Neuronal stem cell (in vitro differentiated cells): ENCODE data around the gene CAPZB.

Experiments
- DNase-seq: peaks from one replicate; pipeline ENCODE4 v3.0.0-alpha.2; 2013; ENCODE audit warnings: low spot score
- H2AFZ ChIP-seq: one replicate; pipeline ENCODE4 v1.6.1; 2013; ENCODE audit warnings: mild to moderate bottlenecking, low read length, inconsistent platforms
- H2AK5ac ChIP-seq: 2 replicates; pipeline ENCODE4 v1.6.1; 2013; ENCODE audit warnings: low read depth, mild to moderate bottlenecking, inconsistent platforms, low read length, moderate library complexity, mixed read lengths
- H2BK120ac ChIP-seq: 2 replicates; pipeline ENCODE4 v1.6.1; 2013; ENCODE audit warnings: low read depth, mild to moderate bottlenecking, inconsistent platforms, low read length, moderate library complexity, mixed read lengths
- H2BK12ac ChIP-seq: one replicate; pipeline ENCODE4 v1.6.1; 2013; ENCODE audit warnings: low read length, inconsistent platforms
- H2BK15ac ChIP-seq: 2 replicates; pipeline ENCODE4 v1.6.1; 2013; ENCODE audit warnings: mild to moderate bottlenecking, low read length, inconsistent platforms, mixed read lengths
- H2BK5ac ChIP-seq: one replicate; pipeline ENCODE4 v1.6.1; 2013; ENCODE audit warnings: inconsistent platforms, mild to moderate bottlenecking, low read length, moderate library complexity
- H3K14ac ChIP-seq: one replicate; pipeline ENCODE4 v1.6.1; 2013; ENCODE audit warnings: low read length, inconsistent platforms
- H3K18ac ChIP-seq: 2 replicates; pipeline ENCODE4 v1.6.1; 2013; ENCODE audit warnings: low read length, inconsistent platforms
- H3K23ac ChIP-seq: 2 replicates; pipeline ENCODE4 v1.6.1; 2013; ENCODE audit warnings: low read depth, mild to moderate bottlenecking, mixed read lengths, low read length, inconsistent platforms; ENCODE audit not compliant: poor library complexity
- H3K27ac ChIP-seq: replicated peaks from 3 replicates; pipeline ENCODE4 v1.5.1; 2013; ENCODE audit warnings: low read length, inconsistent platforms
- H3K27me3 ChIP-seq, 3 experiments: 2 replicates each; pipeline ENCODE4 v1.6.1; 2013; ENCODE audit warnings: low read length in 3 of 3, mild to moderate bottlenecking in 2 of 3, inconsistent platforms in 1 of 3, low read depth in 1 of 3, mixed read lengths in 1 of 3, moderate library complexity in 1 of 3; ENCODE audit not compliant: control insufficient read depth in 3 of 3, insufficient read depth in 3 of 3
- H3K36me3 ChIP-seq, 2 donors: replicated peaks in 1 of 2; 2 replicates each; pipeline ENCODE4 v1.6.1; 2013; ENCODE audit warnings: low read length in 2 of 2; ENCODE audit not compliant: control insufficient read depth in 2 of 2, insufficient read depth in 2 of 2
- H3K4ac ChIP-seq: 2 replicates; pipeline ENCODE4 v1.6.1; 2013; ENCODE audit warnings: inconsistent platforms, mild to moderate bottlenecking, low read length, moderate library complexity
- H3K4me1 ChIP-seq, 2 donors: 1 replicate in 1 of 2; 2 replicates in 1 of 2; pipeline ENCODE4 v1.6.1; 2013; ENCODE audit warnings: low read length in 2 of 2, low read depth in 1 of 2; ENCODE audit not compliant: control insufficient read depth in 2 of 2, insufficient read depth in 1 of 2
- H3K4me2 ChIP-seq: one replicate; pipeline ENCODE4 v1.6.1; 2013; ENCODE audit warnings: mild to moderate bottlenecking, low read length, inconsistent platforms; ENCODE audit not compliant: insufficient read depth, poor library complexity, severe bottlenecking
- H3K4me3 ChIP-seq, 2 donors: 2 replicates each; pipeline ENCODE4 v1.5.1; 2013; ENCODE audit warnings: low read length in 2 of 2, mild to moderate bottlenecking in 2 of 2, inconsistent platforms in 1 of 2, moderate library complexity in 1 of 2
- H3K79me1 ChIP-seq: one replicate; pipeline ENCODE4 v1.6.1; 2013; ENCODE audit warnings: low read depth, mild to moderate bottlenecking, inconsistent platforms, low read length, moderate library complexity
- H3K9ac ChIP-seq: one replicate; pipeline ENCODE4 v1.6.1; 2013; ENCODE audit warnings: mild to moderate bottlenecking, low read depth, low read length, inconsistent platforms; ENCODE audit not compliant: poor library complexity
- H3K9me3 ChIP-seq, 2 donors: replicated peaks in 1 of 2; 2 replicates each; pipeline versions ENCODE3 to v1.6.1; 2013; ENCODE audit warnings: low read length in 2 of 2, mild to moderate bottlenecking in 2 of 2, inconsistent platforms in 1 of 2, low read depth in 1 of 2, mixed read lengths in 1 of 2, moderate library complexity in 1 of 2; ENCODE audit not compliant: control insufficient read depth in 2 of 2, insufficient read depth in 1 of 2
- H4K8ac ChIP-seq: one replicate; pipeline ENCODE4 v1.6.1; 2013; ENCODE audit warnings: low read depth, mild to moderate bottlenecking, inconsistent platforms, low read length, moderate library complexity
- H4K91ac ChIP-seq: one replicate; pipeline ENCODE4 v1.6.1; 2013; ENCODE audit warnings: low read length, low read depth, mild to moderate bottlenecking, inconsistent platforms; ENCODE audit not compliant: poor library complexity
- WGBS, 2 donors: extraction: QIAGEN DNeasy Blood & Tissue Kit; methylation state at CpG; one replicate each; pipeline ENCODE4 v1.1.7; 2013; ENCODE audit warnings: missing lambda C conversion rate in 2 of 2, mixed read lengths in 1 of 2; ENCODE audit not compliant: insufficient read length in 2 of 2, insufficient replicate concordance in 1 of 2; ENCODE audit errors: extremely low coverage in 2 of 2; 5-methylcytosine and 5-hydroxymethylcytosine counted together

CAPZB gene

GRCh38 chr1:19448491-19449439, 36.6 kb downstream of the CAPZB start:
- Histone ChIP-seq H2BK12ac (no peak overlapping the region), H2AFZ (no peak overlapping the region), H3K9me3 (no peaks in the 10 kb centered on the region), H4K91ac (no peak overlapping the region), H3K4ac (no peak overlapping the region), H3K27me3 (no peaks in the 10 kb centered on the region), H3K4me1 (peaks cover 9 to 21% of the 10 kb centered on the region in 2 donors), H3K4me2 (no peak overlapping the region), H3K9ac (no peak overlapping the region), H2AK5ac (no peak overlapping the region), H2BK120ac (no peak overlapping the region), H3K79me1 (peaks cover 6% of the 10 kb centered on the region), H3K4me3 (no peak overlapping the region), H2BK5ac (no peak overlapping the region), H3K27ac (no peak overlapping the region), H4K8ac (no peak overlapping the region), H3K36me3 (peaks cover 2 to 29% of the 10 kb centered on the region in 2 donors), H3K18ac (no peak overlapping the region), H3K14ac (no peak overlapping the region), H2BK15ac (no peak overlapping the region), H3K23ac (no peak overlapping the region)
- no peak for DNase-seq
- no CpG with 5 or more reads among the region's 19 CpGs for WGBS, 2 donors

GRCh38 chr1:19447550-19447949, 37.8 kb downstream of the CAPZB start:
- Histone ChIP-seq H2AK5ac (peak overlapping the region; percentile 31), H2BK5ac (no peak overlapping the region), H3K9me3 (no peaks in the 10 kb centered on the region), H3K27ac (no peak overlapping the region), H3K14ac (no peak overlapping the region), H2BK15ac (no peak overlapping the region), H3K4me1 (peaks cover 9 to 19% of the 10 kb centered on the region in 2 donors), H3K18ac (peak overlapping the region; percentile 80), H2BK12ac (peak overlapping the region; percentile 44), H3K4ac (no peak overlapping the region), H3K23ac (peak overlapping the region; percentile 51), H3K4me3 (no peak overlapping the region), H4K8ac (no peak overlapping the region), H3K79me1 (peaks cover 6% of the 10 kb centered on the region), H2AFZ (no peak overlapping the region), H3K9ac (no peak overlapping the region), H4K91ac (peak overlapping the region; percentile 86), H3K36me3 (peaks cover 2 to 29% of the 10 kb centered on the region in 2 donors), H3K27me3 (no peaks in the 10 kb centered on the region), H2BK120ac (peak overlapping the region; percentile 50), H3K4me2 (no peak overlapping the region)
- no peak for DNase-seq
- no CpG with 5 or more reads among the region's 9 CpGs for WGBS, 2 donors

- no peaks in the 10 kb centered on the region for H3K79me1 ChIP-seq
- H3K4me3 ChIP-seq = no peak overlapping the region
- peak overlapping the region; percentile 52 for H3K18ac ChIP-seq
- H3K27me3 ChIP-seq = no peaks in the 10 kb centered on the region
- peak overlapping the region; percentile 42 for H3K27ac ChIP-seq
- no peak overlapping the region for H2BK120ac ChIP-seq
- no peak overlapping the region for H2BK15ac ChIP-seq
- H3K4me1 ChIP-seq = peaks cover 11 to 21% of the 10 kb centered on the region in 2 donors
- H4K91ac ChIP-seq = no peak overlapping the region
- no peak overlapping the region for H3K23ac ChIP-seq
- no peaks in the 10 kb centered on the region for H3K9me3 ChIP-seq
- no peak for DNase-seq
- no peak overlapping the region for H3K4me2 ChIP-seq
- H3K36me3 ChIP-seq = peaks cover 0 to 31% of the 10 kb centered on the region in 2 donors
- no peak overlapping the region for H3K14ac ChIP-seq
- no peak overlapping the region for H2BK5ac ChIP-seq
- no peak overlapping the region for H2BK12ac ChIP-seq
- no peak overlapping the region for H3K4ac ChIP-seq
- no peak overlapping the region for H4K8ac ChIP-seq
- H3K9ac ChIP-seq = no peak overlapping the region
- WGBS, 2 donors = no CpG with 5 or more reads among the region's 13 CpGs
- no peak overlapping the region for H2AK5ac ChIP-seq
- H2AFZ ChIP-seq = no peak overlapping the region
Observed at GRCh38 chr1:19445417-19446342, 39.7 kb downstream of the CAPZB start.
